CD4-positive, alpha-beta T cell treated with Interleukin-15 for 1 hour (primary cell): ENCODE measurements around the gene METTL1.

Experiments
- DNase-seq: peaks from one replicate; pipeline ENCODE4 v3.0.0-alpha.2; 2020

The METTL1 gene

GRCh38 chr12:57752668-57753000 is 19.3 kb downstream of the METTL1 start:
- DNase-seq = no peak

GRCh38 chr12:57751788-57752667 is 19.9 kb downstream of the METTL1 start, which contains the start of gene CDK4:
TSS of gene CDK4 (minus strand) at chr12:57752310. CDS start at chr12:57751717, 593 bp downstream.
- DNase-seq = peak; percentile 100

GRCh38 chr12:57751432-57751787 is 20.5 kb downstream of the METTL1 start:
- DNase-seq = no peak

- no peak for DNase-seq
Measured at GRCh38 chr12:57750561-57751431, 21.1 kb downstream of the METTL1 start.

GRCh38 chr12:57749061-57749460 is 22.8 kb downstream of the METTL1 start:
- no peak for DNase-seq

GRCh38 chr12:57746025-57746424 is 25.9 kb downstream of the METTL1 start:
- no peak for DNase-seq

GRCh38 chr12:57745485-57745881 is 26.4 kb downstream of the METTL1 start:
- DNase-seq = no peak

GRCh38 chr12:57744777-57745484 is 27.0 kb downstream of the METTL1 start, which contains the start of gene TSPAN31:
TSS of gene TSPAN31 (plus strand) at chr12:57745039. CDS start at chr12:57745155, 116 bp downstream.
- peak; percentile 97 for DNase-seq

GRCh38 chr12:57744194-57744776 is 27.6 kb downstream of the METTL1 start:
- DNase-seq = peak; percentile 87

GRCh38 chr12:57743769-57744168 is 28.1 kb downstream of the METTL1 start:
- DNase-seq = no peak

GRCh38 chr12:57741844-57742738 is 29.8 kb downstream of the METTL1 start:
- DNase-seq = peak; percentile 88

GRCh38 chr12:57741413-57741789 is 30.5 kb downstream of the METTL1 start:
- no peak for DNase-seq

GRCh38 chr12:57740656-57741412 is 31.1 kb downstream of the METTL1 start:
- peak; percentile 88 for DNase-seq

GRCh38 chr12:57739914-57740538 is 31.9 kb downstream of the METTL1 start:
- no peak for DNase-seq

- no peak for DNase-seq
Measured at GRCh38 chr12:57739387-57739786, 32.5 kb downstream of the METTL1 start.

- no peak for DNase-seq
Measured at GRCh38 chr12:57738661-57739237, 33.2 kb downstream of the METTL1 start, which contains the start of gene AGAP2. TSS of gene AGAP2 (minus strand) at chr12:57738742. CDS start at chr12:57738246, 496 bp downstream.

GRCh38 chr12:57737467-57738460 is 34.1 kb downstream of the METTL1 start:
- no peak for DNase-seq

- DNase-seq = no peak
Measured at GRCh38 chr12:57736741-57737466, 35.0 kb downstream of the METTL1 start.
